Renal cortical epithelial cell (primary cell): ENCODE measurements around the gene NFAT5. TPM values are rescaled to one million over a fixed set of nuclear protein-coding genes. Genes with fewer than 3 reads are reported as not detected.
"Not testable (repeated sequence)": the region's sequence is repeated elsewhere in the genome, so short reads cannot be mapped to it uniquely, and the experiment has no call there.

Experiments
- DNase-seq: peaks from one replicate; pipeline ENCODE4 v3.0.0-alpha.2; 2011; ENCODE audit warnings: low read depth
- total RNA-seq: library from RNA; depleted of rRNA; stranded (reverse); fragments of >200 nt; gene quantifications from 2 replicates; pipeline ENCODE4 v1.2.3, GENCODE V29; 2014

NFAT5 gene
- total RNA-seq, 1 donor from 2014 or later = 57.6 TPM

DNA sequence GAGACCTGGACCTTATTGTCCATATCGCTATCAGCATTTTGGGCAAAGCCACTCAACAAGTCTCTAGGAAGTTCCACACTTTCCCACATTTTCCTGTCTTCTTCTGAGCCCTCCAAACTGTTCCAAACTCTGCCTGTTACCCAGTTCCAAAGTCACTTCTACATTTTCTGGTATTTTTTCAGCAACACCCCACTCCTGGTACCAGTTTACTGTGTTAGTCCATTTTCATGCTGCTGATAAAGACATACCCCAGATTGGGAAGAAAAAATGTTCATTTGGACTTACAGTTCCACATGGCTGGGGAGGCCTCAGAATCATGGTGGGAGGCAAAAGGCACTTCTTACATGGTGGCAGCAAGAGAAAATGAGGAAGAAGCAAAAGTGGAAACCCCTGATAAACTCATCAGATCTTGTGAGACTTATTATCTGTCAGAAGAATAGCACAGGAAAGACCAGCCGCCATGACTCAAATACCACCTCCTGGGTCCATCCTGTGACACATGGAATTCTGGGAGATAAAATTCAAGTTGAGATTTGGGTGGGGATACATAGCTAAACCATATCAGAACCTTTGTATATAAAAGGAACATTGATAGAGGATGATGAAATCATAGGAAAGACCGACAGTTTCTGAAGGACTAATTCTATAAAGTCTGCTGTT lies 71.6 kb downstream of the NFAT5 start:
- DNase-seq = not testable (repeated sequence)

DNA sequence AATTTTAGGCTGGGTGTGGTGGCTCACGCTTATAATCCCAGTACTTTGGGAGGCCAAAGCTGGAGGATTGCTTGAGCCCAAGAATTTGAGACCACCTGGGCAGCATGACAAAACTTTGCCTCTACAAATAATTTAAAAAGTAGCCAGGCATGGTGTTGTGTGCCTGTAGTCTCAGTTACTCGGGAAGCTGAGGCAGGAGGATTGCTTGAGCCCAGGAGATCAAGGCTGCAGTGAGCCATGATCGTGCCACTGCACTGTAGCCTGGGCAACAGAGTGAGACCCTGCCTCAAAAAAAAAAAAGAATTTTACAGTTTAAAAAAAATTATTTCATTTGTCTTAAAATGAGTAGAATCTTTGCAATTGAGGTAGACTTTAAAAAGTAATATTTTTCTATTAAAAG lies 78.2 kb downstream of the NFAT5 start:
- not testable (repeated sequence) for DNase-seq

DNA sequence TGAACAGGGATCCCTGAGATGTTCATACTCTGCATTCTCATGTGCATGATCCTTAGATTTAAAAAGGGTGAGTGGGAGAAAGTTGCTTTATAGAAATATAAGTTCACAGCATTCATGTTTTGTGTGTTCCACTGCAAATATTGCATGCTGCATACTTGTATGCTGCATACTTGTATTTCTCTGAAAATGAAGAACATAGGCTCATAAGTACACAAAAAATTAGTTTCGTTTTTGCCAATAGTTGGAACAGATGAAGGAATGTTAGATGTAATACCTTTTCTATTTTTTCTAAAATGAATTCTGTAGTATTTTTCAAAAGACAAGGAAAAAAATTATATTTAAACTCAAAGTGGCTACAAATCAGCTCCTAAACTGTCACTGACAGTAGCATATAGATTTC lies 79.0 kb downstream of the NFAT5 start:
- no peak for DNase-seq

DNA sequence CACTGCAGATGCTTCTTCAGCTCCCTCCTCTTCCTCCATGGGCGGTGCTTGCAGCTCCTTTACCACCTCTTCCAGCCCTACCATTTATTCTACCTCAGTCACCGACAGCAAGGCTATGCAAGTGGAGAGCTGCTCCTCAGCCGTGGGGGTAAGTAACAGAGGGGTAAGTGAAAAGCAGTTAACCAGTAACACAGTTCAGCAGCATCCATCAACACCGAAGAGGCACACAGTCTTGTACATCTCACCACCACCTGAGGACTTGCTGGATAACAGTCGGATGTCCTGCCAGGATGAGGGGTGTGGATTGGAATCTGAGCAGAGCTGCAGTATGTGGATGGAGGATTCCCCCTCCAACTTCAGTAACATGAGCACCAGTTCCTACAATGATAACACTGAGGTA lies 81.3 kb downstream of the NFAT5 start:
- DNase-seq = no peak

DNA sequence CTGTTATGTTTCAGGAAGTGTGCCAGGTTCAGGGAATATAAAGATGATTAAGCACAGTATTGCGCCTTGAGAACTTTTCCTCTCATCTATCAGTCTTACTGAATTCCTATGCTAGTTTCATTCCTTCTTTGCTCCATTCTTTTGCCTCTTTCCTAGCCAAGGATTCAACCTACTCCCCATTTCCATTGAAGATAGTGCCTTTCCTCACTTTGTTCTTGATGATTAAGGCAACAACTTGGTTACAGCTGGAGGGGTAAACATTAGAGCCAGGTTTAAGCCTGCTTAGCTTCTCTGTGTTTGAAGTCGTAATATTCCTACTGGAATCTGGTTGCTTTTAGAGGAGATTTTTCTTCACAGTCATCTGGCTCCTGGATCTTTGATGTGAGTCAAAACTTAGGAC lies 85.5 kb downstream of the NFAT5 start:
- no peak for DNase-seq

DNA sequence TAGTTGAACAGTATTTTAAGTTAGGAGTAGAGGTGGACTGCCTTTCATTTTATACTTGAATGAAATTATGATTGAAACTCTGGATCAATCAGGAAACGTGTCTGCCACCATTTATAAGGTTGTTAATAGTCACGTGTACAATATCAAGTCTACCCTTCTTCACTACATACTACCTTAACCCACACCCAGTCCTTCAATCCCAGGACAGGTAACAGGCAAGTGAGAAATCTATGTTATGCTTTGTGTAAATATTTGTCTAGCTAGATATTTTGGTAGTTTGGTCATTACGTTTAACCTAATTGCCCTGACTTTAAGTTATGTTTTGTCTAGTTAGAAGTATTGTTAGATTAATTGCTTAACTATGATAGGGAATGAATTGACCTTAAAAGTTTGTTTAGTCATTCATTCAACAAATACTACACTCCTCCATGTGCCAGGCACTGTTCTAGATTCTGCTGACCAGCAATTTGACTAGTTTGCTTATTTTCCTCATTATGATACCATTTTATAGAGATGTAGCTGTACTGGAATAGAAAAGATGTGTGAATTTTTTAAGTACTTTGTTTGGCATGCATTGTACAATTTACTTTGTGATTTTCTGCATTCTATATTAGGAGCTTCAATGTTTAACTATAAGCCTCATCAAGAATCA lies 88.6 kb downstream of the NFAT5 start:
- DNase-seq = no peak

DNA sequence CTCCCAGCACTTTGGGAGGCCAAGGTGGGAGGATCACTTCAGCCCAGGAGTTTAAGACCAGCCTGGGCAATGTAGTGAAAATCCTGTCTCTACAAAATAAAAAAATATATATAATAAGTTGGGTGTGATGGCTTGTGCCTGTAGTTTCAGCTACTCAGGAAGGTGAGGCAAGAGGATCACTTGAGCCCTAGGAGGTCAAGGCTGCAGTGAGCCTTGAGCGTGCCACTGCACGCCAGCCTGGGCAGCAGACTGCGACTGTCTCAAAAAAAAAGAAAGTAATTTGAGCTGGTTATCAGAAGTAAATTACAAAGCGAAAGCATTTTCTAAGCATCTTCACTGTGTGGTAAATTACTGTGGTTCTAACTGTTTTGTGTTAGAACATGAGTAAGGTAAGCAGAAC lies 94.4 kb downstream of the NFAT5 start:
- DNase-seq = no peak

DNA sequence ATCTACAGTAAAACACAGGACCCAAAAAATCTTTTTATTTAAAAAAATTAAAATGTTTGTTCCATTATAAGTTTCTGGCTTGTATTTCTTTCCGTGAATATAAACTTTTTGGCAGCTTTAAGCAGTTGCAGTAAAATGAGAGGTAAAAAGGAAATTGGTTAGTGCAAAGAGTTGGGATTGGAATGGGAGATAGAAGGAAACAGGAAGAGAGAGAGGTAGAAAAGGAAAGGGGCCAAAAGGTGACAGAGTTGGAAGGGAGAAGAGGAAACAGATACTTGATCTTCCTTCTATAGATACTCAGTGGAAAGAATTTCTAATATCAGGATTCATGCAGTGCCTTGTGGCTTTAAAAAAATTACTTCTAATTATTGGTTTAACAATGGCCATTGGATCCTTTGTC lies 97.1 kb downstream of the NFAT5 start:
- DNase-seq = no peak

DNA sequence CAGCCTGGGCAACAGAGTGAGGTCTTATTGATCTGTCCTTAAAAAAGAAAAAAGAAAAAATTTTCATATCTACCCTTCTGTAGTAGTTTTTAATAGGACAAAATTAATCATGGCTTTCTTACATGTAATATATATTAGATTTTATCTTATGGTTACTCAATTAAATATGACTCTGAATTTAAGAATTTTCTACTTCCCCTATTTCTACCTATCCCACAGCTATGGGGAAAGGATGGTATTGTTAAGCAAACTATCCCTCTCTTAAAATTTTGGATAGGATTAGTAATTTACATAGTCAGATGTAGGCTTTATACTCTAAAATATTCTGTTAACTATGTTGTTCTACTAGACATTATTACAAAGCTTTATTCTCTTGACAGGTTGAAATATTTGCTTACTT lies 98.1 kb downstream of the NFAT5 start:
- no peak for DNase-seq

DNA sequence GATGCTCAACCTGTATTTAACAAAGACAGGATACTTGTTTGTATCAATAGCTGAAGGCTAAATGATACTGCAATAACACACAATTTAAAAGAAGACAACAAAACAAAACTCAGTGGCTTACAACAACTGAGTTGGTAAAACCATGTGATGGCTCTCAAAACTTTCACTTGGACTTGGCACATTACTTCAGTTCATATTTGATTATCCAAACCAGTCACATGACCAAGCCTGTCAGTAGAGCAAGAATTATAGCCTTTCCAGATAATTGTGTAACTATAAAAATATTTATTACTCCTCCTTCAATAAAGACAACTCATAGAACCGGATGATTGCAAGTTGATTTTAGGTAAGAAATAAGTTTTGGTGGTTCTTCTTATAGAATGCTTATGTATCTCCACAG lies 103.8 kb downstream of the NFAT5 start:
- DNase-seq = no peak

DNA sequence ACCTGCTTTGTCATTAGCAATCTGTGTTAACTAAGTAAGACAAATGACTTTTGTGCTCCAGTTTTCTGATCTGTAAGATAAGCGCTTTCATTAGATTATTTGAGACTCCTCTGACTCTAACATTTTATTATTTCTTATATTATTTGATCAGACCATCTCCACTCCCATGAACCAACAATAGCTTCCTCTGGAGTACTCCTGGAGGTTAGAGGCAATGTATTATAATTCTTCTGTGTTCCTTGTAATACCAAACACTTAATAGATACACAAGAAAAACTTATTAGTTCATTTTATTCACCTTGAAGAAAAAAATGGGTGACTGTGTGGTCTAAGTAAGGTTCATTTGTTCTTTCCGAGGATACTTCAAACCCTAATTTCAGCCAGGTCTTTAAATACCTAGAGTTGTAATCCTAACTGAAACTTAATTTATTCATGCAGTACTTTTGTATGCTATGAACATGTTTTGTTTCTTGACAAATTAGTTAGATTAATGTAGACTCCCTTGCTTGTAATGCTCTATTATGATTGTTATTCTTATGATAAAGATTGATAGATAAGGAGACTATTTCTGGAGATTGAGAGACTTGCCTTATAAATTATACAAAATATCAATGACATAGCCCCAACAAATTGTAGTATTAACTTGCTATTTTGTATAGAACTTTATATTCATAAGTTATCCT lies 106.7 kb downstream of the NFAT5 start:
- DNase-seq = no peak

DNA sequence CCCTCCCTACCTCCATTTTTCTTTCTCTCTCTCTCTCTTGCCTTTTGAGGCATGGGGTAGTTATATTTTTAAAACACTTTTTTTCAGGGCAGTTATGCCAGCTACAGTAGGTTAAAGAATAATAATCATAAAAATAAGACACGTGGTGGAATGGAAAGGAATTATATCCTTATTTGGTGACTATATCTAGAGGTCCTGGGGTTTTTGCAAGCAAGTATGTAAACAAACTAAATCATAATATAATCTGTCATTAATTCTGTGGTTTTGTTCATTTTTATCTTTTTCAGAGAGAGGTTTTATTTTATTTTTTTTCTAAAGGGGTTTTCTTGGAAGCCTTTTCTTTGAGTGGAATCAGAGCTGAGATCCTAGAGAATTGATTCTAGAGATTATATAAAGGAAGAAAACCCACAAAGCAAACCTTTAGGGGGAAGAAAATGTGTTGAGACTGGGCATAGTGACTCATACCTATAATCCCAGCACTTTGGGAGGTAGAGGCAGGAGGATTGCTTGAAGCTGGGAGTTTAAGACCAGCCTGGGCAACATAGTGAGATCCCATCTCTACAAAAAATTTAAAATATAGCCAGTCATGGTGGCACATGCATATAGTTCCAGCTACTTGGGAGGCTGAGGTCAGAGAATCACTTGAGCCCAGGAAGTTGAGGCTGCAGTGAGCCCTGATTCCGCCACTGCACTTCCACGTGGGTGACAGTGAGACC lies 107.4 kb downstream of the NFAT5 start:
- DNase-seq = no peak

DNA sequence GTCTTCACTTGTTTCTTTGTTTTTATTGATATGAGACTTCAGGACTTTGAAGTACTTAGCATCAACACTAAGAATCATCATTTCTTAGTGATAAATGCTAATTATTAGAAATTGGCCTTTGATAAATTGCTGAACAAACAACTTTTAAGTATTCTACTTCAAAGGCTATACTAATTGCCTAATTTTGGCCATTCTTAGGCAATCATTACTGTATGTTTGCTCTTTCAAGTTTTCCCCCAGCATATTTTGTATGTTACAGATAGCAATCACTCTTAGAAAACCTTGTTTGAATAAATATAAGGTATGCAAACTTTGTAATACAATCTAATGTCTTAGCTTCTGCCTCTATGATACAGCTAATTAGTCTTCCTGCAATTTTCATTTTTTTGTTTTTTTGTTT lies 114.6 kb downstream of the NFAT5 start:
- no peak for DNase-seq

DNA sequence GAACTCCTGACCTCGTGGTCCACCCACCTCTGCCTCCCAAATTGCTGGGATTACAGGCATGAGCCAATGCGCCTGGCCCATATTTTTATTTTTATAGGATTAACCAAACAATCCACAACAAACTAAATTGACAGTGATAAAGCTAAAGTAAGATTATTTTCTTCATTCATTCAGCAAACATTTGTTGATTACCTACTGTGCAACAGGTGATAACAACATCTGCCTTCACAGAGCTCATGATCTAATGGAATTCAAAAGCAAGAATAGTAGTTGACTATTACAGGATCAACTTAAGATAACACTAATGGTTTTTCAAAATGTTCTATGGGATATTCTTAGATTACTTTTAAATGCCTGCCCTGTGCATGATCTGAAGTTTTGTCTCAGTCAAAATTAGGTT lies 122.8 kb downstream of the NFAT5 start:
- no peak for DNase-seq

DNA sequence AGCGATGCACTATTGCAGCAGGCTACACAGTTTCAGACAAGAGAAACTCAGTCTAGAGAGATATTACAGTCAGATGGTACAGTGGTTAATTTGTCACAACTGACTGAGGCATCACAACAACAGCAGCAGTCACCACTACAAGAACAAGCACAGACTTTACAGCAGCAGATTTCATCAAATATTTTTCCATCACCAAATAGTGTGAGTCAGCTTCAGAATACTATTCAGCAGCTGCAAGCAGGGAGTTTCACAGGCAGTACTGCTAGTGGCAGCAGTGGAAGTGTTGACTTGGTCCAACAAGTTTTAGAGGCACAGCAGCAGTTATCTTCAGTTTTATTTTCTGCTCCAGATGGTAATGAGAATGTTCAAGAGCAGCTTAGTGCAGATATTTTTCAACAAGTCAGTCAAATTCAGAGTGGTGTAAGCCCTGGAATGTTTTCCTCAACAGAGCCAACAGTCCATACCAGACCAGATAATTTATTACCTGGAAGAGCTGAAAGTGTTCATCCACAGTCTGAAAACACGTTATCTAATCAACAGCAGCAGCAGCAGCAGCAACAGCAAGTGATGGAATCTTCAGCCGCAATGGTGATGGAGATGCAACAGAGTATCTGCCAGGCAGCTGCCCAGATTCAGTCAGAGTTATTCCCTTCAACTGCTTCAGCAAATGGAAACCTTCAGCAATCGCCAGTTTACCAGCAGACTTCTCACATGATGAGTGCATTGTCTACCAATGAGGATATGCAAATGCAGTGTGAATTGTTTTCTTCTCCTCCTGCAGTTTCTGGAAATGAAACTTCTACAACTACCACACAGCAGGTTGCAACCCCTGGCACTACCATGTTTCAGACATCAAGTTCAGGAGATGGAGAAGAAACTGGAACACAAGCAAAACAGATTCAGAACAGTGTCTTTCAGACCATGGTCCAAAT lies 126.5 kb downstream of the NFAT5 start:
- DNase-seq = peak; percentile 28

DNA sequence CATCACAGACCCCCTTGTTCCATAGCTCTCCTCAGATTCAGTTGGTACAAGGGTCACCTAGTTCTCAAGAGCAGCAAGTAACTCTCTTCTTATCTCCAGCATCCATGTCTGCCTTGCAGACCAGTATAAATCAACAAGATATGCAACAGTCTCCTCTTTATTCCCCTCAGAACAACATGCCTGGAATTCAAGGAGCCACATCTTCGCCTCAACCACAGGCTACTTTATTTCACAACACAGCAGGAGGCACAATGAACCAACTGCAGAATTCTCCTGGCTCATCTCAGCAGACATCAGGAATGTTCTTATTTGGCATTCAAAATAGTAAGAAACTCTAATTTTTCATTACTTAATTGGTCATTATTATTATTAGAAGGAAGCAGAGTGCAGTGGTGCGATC lies 128.2 kb downstream of the NFAT5 start:
- DNase-seq = no peak

DNA sequence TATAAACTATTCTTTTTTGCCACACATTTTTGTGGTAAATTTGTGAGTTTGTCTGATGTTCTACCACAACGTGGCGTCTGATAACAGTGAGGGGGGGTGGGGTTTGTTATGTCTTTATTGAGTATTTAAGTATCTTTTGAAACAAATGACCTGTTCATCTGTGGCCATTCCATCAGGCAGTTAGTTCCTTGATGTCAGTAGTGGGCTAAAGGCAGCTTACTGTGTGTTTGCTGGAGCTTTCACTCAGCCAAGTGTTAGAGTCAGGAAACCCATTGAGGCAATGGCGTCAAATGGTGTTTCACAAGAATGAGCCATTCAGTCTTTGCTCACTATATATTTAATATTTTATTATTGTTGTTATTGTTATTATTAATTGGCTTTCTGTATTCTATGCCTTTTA lies 132.6 kb downstream of the NFAT5 start:
- no peak for DNase-seq

DNA sequence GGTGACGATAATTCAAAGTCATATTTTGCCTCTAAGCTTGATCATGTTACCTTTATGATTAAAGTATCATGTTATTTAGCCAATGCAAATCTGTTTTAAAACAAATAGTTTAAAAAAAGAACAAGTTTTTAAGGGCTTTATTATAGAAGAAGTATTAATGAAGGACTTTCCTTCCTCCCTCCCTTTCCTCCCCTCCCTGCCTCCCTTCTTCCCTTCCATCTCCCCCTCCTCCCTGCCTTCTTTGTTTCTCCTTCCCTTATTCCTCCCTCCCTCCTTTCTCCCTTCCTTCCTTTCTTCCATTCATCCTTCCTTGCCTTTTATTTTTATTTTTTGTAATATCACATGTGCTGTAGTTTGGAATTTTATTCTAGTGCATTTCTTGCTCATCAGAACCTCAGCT lies 134.1 kb downstream of the NFAT5 start:
- DNase-seq = no peak

DNA sequence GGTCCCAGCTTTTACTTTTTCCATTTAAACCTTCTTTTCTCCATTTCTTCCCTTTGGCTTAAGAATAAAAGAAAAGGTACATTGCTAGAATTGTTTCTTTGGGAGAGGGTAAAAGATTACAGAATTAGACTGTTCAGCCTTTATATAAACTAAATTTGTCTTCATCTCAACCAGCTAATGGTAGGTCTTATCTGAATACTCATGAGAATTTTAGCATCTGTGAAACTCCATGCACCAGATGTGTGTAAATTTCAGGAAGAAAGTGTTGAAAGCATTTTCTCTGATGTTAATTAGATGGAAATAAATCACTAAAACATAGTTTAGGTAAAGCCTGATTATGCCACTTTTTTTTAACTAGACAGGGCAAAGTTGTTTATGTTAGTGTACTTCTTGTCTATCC lies 135.7 kb downstream of the NFAT5 start:
- DNase-seq = no peak

DNA sequence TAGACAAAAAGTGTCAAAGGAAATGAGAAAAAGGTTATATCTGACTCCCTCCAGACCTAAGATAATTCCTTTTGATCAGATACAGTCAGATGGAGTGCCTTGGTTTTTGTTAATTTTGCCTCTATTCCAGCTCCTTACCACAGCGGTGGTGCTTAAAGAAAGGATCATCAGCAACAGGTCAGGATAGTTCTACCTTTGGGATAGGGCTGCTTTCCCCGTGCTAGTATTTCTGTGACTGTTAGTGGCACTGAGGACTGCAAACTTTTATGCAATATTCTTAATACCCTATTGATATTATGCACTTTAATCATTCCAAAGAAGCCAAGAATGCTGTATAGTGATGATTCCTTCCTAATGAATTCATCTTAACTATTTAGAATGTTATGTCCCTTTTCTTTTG lies 136.1 kb downstream of the NFAT5 start:
- no peak for DNase-seq

DNA sequence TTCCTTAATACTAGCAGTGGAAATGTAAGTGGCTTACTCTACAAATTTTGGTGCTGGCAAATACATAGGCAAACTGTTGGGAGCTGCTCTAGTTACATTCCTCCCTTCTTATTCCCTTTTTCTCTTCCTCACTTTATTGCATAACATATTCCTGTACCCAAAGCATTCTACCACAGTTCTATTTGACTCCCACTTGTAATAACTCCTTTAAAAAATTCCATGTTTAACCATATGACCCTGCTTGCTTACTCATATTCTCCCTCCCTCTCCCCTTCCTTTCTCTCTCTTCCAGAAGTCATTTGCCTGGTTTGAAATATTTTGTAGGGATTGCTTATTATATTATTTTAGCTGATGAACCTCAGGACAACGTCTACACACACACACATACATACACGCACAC lies 137.9 kb downstream of the NFAT5 start:
- peak; percentile 33 for DNase-seq
